ENCODE results near the gene SESTD1. TPM values are rescaled to one million over a fixed set of nuclear protein-coding genes. Genes with fewer than 3 reads are reported as not detected.

The SESTD1 gene
- total RNA-seq, 6 donors from 2014 or later: 38.0 to 108 (median 92.4) TPM

DNA sequence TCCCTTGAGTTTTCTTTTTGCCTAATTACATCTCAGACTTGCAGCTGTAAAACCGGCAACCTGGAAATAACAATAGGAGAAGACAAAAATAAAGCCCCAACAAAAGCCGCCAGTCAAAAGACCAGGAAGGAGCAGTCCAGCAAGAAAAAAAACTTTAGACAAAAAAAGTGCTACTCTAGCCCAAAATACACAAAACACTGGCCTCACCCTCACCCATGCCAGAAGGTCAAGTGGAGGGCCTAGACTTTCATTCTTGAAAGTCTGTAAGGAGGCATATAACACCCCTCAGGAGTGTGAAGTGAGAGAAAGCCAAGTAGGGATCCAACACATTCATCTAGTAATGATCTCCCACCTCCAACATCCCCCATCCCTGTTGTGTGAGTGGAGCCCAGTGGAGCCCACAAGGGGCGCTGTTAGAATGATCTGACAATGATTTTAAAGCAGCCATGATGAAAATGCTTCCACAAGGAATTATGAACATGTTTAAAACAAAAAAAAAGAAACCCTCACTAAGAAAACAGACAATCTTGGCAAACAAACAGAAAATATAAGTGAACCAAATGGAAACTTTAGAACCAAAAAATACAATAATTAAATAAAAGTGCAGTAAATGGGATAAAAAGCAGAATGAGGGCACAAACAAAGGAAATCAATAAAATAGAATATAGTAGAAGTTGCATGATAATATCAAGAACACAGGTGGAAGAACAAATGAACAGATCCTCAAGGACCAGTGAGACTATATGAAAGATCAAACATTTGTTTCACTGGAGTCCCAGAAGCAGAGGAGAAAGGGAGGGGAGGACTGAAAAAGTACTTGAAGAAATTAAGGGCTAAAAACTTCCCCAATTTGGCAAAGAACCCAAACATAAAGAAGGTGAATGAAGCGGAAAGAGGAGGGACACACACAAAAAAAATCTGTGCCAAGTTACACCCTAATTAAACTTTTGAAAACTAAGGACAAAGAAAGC, 23.9 kb downstream of the SESTD1 start:
- ATAC-seq (ENCODE audit: low FRiP score in 2 of 2): no peak
- DNase-seq: no peak
- H3K27ac ChIP-seq: peak overlapping the region in 1 of 4 donors; percentile 8
- H3K27me3 ChIP-seq: no peaks in the 10 kb centered on the region
- H3K36me3 ChIP-seq: no peaks in the 10 kb centered on the region
- TF ChIP-seq, protein P1, sequence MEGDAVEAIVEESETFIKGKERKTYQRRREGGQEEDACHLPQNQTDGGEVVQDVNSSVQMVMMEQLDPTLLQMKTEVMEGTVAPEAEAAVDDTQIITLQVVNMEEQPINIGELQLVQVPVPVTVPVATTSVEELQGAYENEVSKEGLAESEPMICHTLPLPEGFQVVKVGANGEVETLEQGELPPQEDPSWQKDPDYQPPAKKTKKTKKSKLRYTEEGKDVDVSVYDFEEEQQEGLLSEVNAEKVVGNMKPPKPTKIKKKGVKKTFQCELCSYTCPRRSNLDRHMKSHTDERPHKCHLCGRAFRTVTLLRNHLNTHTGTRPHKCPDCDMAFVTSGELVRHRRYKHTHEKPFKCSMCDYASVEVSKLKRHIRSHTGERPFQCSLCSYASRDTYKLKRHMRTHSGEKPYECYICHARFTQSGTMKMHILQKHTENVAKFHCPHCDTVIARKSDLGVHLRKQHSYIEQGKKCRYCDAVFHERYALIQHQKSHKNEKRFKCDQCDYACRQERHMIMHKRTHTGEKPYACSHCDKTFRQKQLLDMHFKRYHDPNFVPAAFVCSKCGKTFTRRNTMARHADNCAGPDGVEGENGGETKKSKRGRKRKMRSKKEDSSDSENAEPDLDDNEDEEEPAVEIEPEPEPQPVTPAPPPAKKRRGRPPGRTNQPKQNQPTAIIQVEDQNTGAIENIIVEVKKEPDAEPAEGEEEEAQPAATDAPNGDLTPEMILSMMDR (IDR thresholded peaks at IDR 0.05): no peak
- no peak for TF ChIP-seq POLR2A (IDR thresholded peaks at IDR 0.05)
- no peak for TF ChIP-seq EP300 (IDR thresholded peaks at IDR 0.05)
- no peak for TF ChIP-seq POLR2AphosphoS5 (IDR thresholded peaks at IDR 0.05)
- no peak overlapping the region for H3K4me3 ChIP-seq
- WGBS, 2 donors: 79 to 82% methylated on average over 4 of the region's 4 CpGs
- peaks cover 19 to 35% (median 26%) of the 10 kb centered on the region in 4 donors for H3K4me1 ChIP-seq
- H3K9me3 ChIP-seq: no peaks in the 10 kb centered on the region

GRCh38 chr2:179239838-179240237, 24.8 kb downstream of the SESTD1 start:
- H3K27ac ChIP-seq: no peak overlapping the region
- no peak overlapping the region for H3K4me3 ChIP-seq
- TF ChIP-seq POLR2AphosphoS5 (IDR thresholded peaks at IDR 0.05): no peak
- TF ChIP-seq, protein P1 (IDR thresholded peaks at IDR 0.05): no peak
- TF ChIP-seq POLR2A (IDR thresholded peaks at IDR 0.05): no peak
- TF ChIP-seq EP300 (IDR thresholded peaks at IDR 0.05): no peak
- H3K36me3 ChIP-seq: no peaks in the 10 kb centered on the region
- no peaks in the 10 kb centered on the region for H3K9me3 ChIP-seq
- 81 to 83% methylated on average over 2 of the region's 2 CpGs for whole genome bisulfite sequencing, 2 donors
- no peaks in the 10 kb centered on the region for H3K27me3 ChIP-seq
- ATAC-seq (ENCODE audit: low FRiP score in 2 of 2) (no peak), DNase-seq (no peak)
- H3K4me1 ChIP-seq: peaks cover 22 to 41% (median 32%) of the 10 kb centered on the region in 4 donors

DNA sequence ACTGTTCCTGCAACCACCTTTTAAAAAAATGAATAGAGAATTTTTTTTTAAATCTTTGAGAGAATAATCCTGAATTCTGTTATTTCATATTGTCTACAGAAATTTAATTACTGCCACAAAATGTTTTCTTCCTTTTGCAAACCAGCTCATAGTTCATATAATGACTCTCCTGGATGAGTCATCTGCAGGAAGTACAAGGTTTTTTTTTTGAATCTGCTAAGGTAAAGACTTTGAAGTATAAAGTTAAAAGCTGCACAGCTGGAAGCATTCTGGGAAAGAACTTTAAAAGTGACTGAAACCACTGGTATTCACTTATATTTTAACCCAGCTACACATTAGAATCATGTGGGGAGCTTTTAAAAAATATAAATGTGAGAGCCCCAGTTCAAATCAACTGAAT, 25.4 kb downstream of the SESTD1 start:
- DNase-seq (no peak), ATAC-seq (ENCODE audit: low FRiP score in 2 of 2) (no peak)
- Histone ChIP-seq H3K4me3 (no peak overlapping the region), H3K27ac (no peak overlapping the region), H3K27me3 (no peaks in the 10 kb centered on the region), H3K9me3 (no peaks in the 10 kb centered on the region), H3K4me1 (peaks cover 22 to 47% (median 38%) of the 10 kb centered on the region in 4 donors), H3K36me3 (no peaks in the 10 kb centered on the region)
- TF ChIP-seq, protein P1 (IDR thresholded peaks at IDR 0.05): no peak
- TF ChIP-seq POLR2AphosphoS5 (IDR thresholded peaks at IDR 0.05) (no peak), EP300 (IDR thresholded peaks at IDR 0.05) (no peak), POLR2A (IDR thresholded peaks at IDR 0.05) (no peak)

DNA sequence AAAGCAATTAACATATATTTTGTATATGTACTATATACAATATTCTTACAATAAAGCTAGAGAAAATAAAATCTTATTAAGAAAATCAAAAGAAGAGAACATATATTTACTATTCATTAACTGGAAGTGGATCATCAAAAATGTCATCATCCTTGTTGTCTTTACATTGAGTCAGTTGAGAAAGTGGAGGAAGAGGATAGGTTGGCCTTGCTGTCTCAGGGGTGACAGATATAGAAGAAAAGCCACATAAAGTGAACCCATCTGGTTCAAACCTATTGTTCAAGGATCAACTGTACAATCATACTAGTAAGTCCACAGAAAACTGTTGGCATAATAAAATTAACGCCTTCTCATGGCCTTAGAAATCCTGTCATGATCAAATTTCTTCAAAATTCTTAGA, 26.6 kb downstream of the SESTD1 start:
- Histone ChIP-seq H3K4me3 (no peak overlapping the region), H3K4me1 (peaks cover 28 to 56% (median 49%) of the 10 kb centered on the region in 4 donors), H3K27ac (no peak overlapping the region), H3K27me3 (no peaks in the 10 kb centered on the region), H3K36me3 (no peaks in the 10 kb centered on the region), H3K9me3 (no peaks in the 10 kb centered on the region)
- 85 to 98% methylated on average over 1 of the region's 1 CpG for WGBS, 2 donors
- no peak for TF ChIP-seq EP300 (IDR thresholded peaks at IDR 0.05)
- ATAC-seq (ENCODE audit: low FRiP score in 2 of 2) (no peak), DNase-seq (no peak)

- H3K9me3 ChIP-seq: no peaks in the 10 kb centered on the region
- H3K27me3 ChIP-seq: no peaks in the 10 kb centered on the region
- TF ChIP-seq POLR2A (IDR thresholded peaks at IDR 0.05): no peak
- no peak for TF ChIP-seq POLR2AphosphoS5 (IDR thresholded peaks at IDR 0.05)
- TF ChIP-seq, protein P1 (IDR thresholded peaks at IDR 0.05): no peak
- no peak for TF ChIP-seq EP300 (IDR thresholded peaks at IDR 0.05)
- peak in 1 of 2 donors; percentile 10 for ATAC-seq (ENCODE audit: low FRiP score in 2 of 2)
- peaks cover 28 to 56% (median 52%) of the 10 kb centered on the region in 4 donors for H3K4me1 ChIP-seq
- no peak overlapping the region for H3K4me3 ChIP-seq
- DNase-seq: no peak
- no peaks in the 10 kb centered on the region for H3K36me3 ChIP-seq
- WGBS, 2 donors: 85 to 89% methylated on average over 3 of the region's 3 CpGs
- H3K27ac ChIP-seq: no peak overlapping the region
Measured at GRCh38 chr2:179237209-179237946, 27.3 kb downstream of the SESTD1 start.
